GM21786 (cell line): ENCODE results near the gene GXYLT1.
"Not testable (repeated sequence)": the region's sequence is repeated elsewhere in the genome, so short reads cannot be mapped to it uniquely, and the experiment has no call there.

Experiments
- ATAC-seq: cut with Tn5 transposase; IDR thresholded peaks from one replicate; pipeline ENCODE4 v1.9.1; 2021; ENCODE audit not compliant: unreplicated experiment

Gene GXYLT1

GRCh38 chr12:42144408-42145196 is at the start of gene GXYLT1:
TSS of gene GXYLT1 (minus strand) at chr12:42144874. CDS start at chr12:42144646, 228 bp downstream.
- ATAC-seq = peak; percentile 86

- no peak for ATAC-seq
Measured at GRCh38 chr12:42192686-42193085, 48.0 kb upstream of the GXYLT1 start.

GRCh38 chr12:42192258-42192657 is 47.6 kb upstream of the GXYLT1 start:
- ATAC-seq = no peak

- ATAC-seq = no peak
Measured at GRCh38 chr12:42190376-42190775, 45.7 kb upstream of the GXYLT1 start.

GRCh38 chr12:42188275-42188674 is 43.6 kb upstream of the GXYLT1 start:
- not testable (repeated sequence) for ATAC-seq

- no peak for ATAC-seq
Measured at GRCh38 chr12:42187799-42188198, 43.1 kb upstream of the GXYLT1 start.

- peak; percentile 67 for ATAC-seq
Measured at GRCh38 chr12:42186793-42187192, 42.1 kb upstream of the GXYLT1 start.

GRCh38 chr12:42182394-42182793 is 37.7 kb upstream of the GXYLT1 start:
- no peak for ATAC-seq

GRCh38 chr12:42180990-42181596 is 36.4 kb upstream of the GXYLT1 start:
- no peak for ATAC-seq

GRCh38 chr12:42178101-42178500 is 33.4 kb upstream of the GXYLT1 start:
- no peak for ATAC-seq

GRCh38 chr12:42174978-42175377 is 30.3 kb upstream of the GXYLT1 start:
- ATAC-seq = no peak

- no peak for ATAC-seq
Measured at GRCh38 chr12:42173961-42174521, 29.4 kb upstream of the GXYLT1 start.

- no peak for ATAC-seq
Measured at GRCh38 chr12:42172441-42173210, 28.0 kb upstream of the GXYLT1 start.

- no peak for ATAC-seq
Measured at GRCh38 chr12:42167711-42168110, 23.0 kb upstream of the GXYLT1 start.

- no peak for ATAC-seq
Measured at GRCh38 chr12:42166501-42166900, 21.8 kb upstream of the GXYLT1 start.

GRCh38 chr12:42163913-42164312 is 19.2 kb upstream of the GXYLT1 start:
- no peak for ATAC-seq

- no peak for ATAC-seq
Measured at GRCh38 chr12:42162965-42163364, 18.3 kb upstream of the GXYLT1 start.

- ATAC-seq = no peak
Measured at GRCh38 chr12:42162193-42162592, 17.5 kb upstream of the GXYLT1 start.

- no peak for ATAC-seq
Measured at GRCh38 chr12:42161529-42161928, 16.9 kb upstream of the GXYLT1 start.

GRCh38 chr12:42156232-42156631 is 11.6 kb upstream of the GXYLT1 start:
- no peak for ATAC-seq

- ATAC-seq = no peak
Measured at GRCh38 chr12:42145552-42146215, 1.0 kb upstream of the GXYLT1 start.
